HUES48 (cell line): ENCODE data around the gene TSSK2.

Experiments used
- H3K27ac ChIP-seq: one replicate; pipeline ENCODE4 v1.7.0; 2013; ENCODE audit warnings: low read depth, low read length, inconsistent platforms
- H3K27me3 ChIP-seq: 2 replicates; pipeline ENCODE4 v1.6.1; 2013; ENCODE audit warnings: mild to moderate bottlenecking, low read length; ENCODE audit not compliant: control insufficient read depth, insufficient read depth
- H3K36me3 ChIP-seq: 2 replicates; pipeline ENCODE4 v1.6.1; 2013; ENCODE audit warnings: low read length; ENCODE audit not compliant: control insufficient read depth, insufficient read depth
- H3K4me1 ChIP-seq: 2 replicates; pipeline ENCODE4 v1.6.1; 2013; ENCODE audit warnings: mild to moderate bottlenecking, low read length; ENCODE audit not compliant: control insufficient read depth, insufficient read depth
- H3K4me3 ChIP-seq: 2 replicates; pipeline ENCODE4 v1.5.1; 2013; ENCODE audit warnings: mild to moderate bottlenecking, low read depth, low read length
- H3K9ac ChIP-seq: 2 replicates; pipeline ENCODE4 v1.6.1; 2013; ENCODE audit warnings: mild to moderate bottlenecking, low read depth, low read length, moderate library complexity
- H3K9me3 ChIP-seq: 2 replicates; pipeline ENCODE4 v1.6.1; 2013; ENCODE audit warnings: low read length; ENCODE audit not compliant: control insufficient read depth, insufficient read depth

The TSSK2 gene

DNA sequence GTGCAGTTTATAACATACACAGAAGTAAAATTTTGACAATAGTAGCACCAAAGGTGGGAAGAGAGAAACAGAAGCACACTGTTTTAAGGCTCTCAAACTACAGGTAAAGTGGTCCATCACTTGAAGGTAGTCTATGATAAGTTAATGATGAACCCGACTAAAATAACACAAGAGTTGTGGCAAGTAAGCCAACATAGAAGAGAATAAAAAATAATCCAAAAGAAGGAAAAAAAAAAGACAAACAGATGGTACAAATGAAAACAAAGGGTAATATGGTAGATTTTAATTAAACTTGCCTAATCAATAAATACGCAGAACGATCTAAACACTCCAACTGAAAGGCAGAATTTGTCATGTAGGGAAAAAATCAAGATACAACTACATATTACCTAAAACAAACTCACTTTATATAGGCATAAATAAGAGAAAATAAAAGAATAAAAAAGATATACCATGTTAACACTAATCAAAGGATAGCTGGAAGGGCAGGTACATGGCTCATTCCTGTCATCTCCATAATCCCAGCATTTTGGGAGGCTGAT is 40.5 kb upstream of the TSSK2 start:
- no peaks in the 10 kb centered on the region for H3K9me3 ChIP-seq
- H3K36me3 ChIP-seq, result peaks cover 21% of the 10 kb centered on the region
- no peak overlapping the region for H3K27ac ChIP-seq
- H3K27me3 ChIP-seq, result no peaks in the 10 kb centered on the region
- H3K4me3 ChIP-seq, result no peak overlapping the region
- no peaks in the 10 kb centered on the region for H3K4me1 ChIP-seq
- no peak overlapping the region for H3K9ac ChIP-seq

GRCh38 chr22:19092725-19093124 is 38.4 kb upstream of the TSSK2 start:
- no peak overlapping the region for H3K27ac ChIP-seq
- no peaks in the 10 kb centered on the region for H3K4me1 ChIP-seq
- H3K9ac ChIP-seq, result no peak overlapping the region
- H3K27me3 ChIP-seq, result no peaks in the 10 kb centered on the region
- H3K36me3 ChIP-seq, result peaks cover 16% of the 10 kb centered on the region
- H3K9me3 ChIP-seq, result no peaks in the 10 kb centered on the region
- H3K4me3 ChIP-seq, result no peak overlapping the region

GRCh38 chr22:19094393-19094997 is 36.6 kb upstream of the TSSK2 start:
- Histone ChIP-seq H3K27ac (no peak overlapping the region), H3K9me3 (no peaks in the 10 kb centered on the region), H3K4me3 (no peak overlapping the region), H3K27me3 (no peaks in the 10 kb centered on the region), H3K9ac (no peak overlapping the region), H3K36me3 (peaks cover 14% of the 10 kb centered on the region; the same call in 1 of the 2 replicates), H3K4me1 (no peaks in the 10 kb centered on the region)

GRCh38 chr22:19096555-19096954 is 34.6 kb upstream of the TSSK2 start:
- H3K4me3 ChIP-seq, result no peak overlapping the region

DNA sequence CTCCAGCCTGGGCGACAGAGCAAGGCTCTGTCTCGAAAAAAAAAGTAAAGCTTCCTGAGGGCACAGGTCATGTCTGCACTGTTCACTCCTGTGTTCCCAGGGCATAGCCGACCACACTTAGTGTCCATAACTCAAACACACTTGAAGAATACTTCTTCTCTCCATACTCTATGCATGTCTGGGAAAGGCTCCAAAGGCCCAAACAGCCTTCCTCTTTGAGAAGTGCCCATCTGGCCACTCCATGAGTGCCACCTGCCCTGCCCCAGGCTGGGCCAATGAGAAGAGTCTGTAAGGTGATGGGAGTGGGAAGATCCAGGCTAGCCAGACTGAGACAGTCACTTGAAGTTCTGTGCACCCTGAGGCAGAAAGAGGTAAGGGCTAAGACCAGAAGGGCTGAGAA is 33.6 kb upstream of the TSSK2 start:
- H3K9ac ChIP-seq, result no peak overlapping the region
- peaks cover 14% of the 10 kb centered on the region; the same call in 1 of the 2 replicates for H3K36me3 ChIP-seq
- H3K4me3 ChIP-seq, result no peak overlapping the region
- no peaks in the 10 kb centered on the region for H3K27me3 ChIP-seq
- H3K4me1 ChIP-seq, result no peaks in the 10 kb centered on the region
- H3K9me3 ChIP-seq, result no peaks in the 10 kb centered on the region
- H3K27ac ChIP-seq, result no peak overlapping the region

More at GRCh38 chr22:19096555-19096954, 34.6 kb upstream of the TSSK2 start:
- no peak overlapping the region for H3K9ac ChIP-seq
- peaks cover 14% of the 10 kb centered on the region; the same call in 1 of the 2 replicates for H3K36me3 ChIP-seq
- H3K27me3 ChIP-seq, result no peaks in the 10 kb centered on the region
- H3K27ac ChIP-seq, result no peak overlapping the region
- no peaks in the 10 kb centered on the region for H3K9me3 ChIP-seq
- no peaks in the 10 kb centered on the region for H3K4me1 ChIP-seq

DNA sequence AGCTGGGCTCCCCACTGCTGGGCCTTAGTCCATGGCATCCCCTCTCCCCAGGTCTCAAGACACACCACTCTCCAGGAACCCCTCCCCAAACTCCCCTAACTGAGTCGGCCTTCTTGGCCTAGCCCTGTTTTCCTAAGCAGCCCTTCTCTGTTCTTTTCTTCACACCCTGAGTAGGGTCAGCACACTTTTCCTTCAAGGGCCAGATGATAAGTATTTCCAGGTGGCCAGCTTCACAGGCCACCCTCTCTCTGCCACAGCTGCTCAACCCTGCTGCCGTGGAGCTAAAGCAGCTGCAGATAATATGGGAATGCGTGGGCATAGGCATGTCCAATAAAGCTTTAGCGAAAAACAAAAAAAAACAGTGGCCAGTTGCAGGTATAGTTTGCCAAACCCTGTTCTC is 33.0 kb upstream of the TSSK2 start:
- H3K36me3 ChIP-seq, result peaks cover 14% of the 10 kb centered on the region; the same call in 1 of the 2 replicates

GRCh38 chr22:19103880-19104821 is 27.0 kb upstream of the TSSK2 start:
- H3K36me3 ChIP-seq, result peaks cover under 1% of the 10 kb centered on the region; the same call in 1 of the 2 replicates
- H3K27ac ChIP-seq, result no peak overlapping the region
- H3K9ac ChIP-seq, result no peak overlapping the region

More for the DNA sequence above, 33.0 kb upstream of the TSSK2 start:
- no peak overlapping the region for H3K4me3 ChIP-seq
- H3K9me3 ChIP-seq, result no peaks in the 10 kb centered on the region
- H3K9ac ChIP-seq, result no peak overlapping the region
- no peaks in the 10 kb centered on the region for H3K4me1 ChIP-seq
- no peaks in the 10 kb centered on the region for H3K27me3 ChIP-seq
- H3K27ac ChIP-seq, result no peak overlapping the region

GRCh38 chr22:19105456-19105855 is 25.7 kb upstream of the TSSK2 start:
- H3K4me1 ChIP-seq, result peaks cover 12% of the 10 kb centered on the region
- no peak overlapping the region for H3K4me3 ChIP-seq
- no peaks in the 10 kb centered on the region for H3K9me3 ChIP-seq
- no peaks in the 10 kb centered on the region; the same call in 1 of the 2 replicates for H3K36me3 ChIP-seq
- H3K27me3 ChIP-seq, result no peaks in the 10 kb centered on the region
- no peak overlapping the region for H3K9ac ChIP-seq
- no peak overlapping the region for H3K27ac ChIP-seq

More at GRCh38 chr22:19103880-19104821, 27.0 kb upstream of the TSSK2 start:
- no peaks in the 10 kb centered on the region for H3K4me1 ChIP-seq
- H3K9me3 ChIP-seq, result no peaks in the 10 kb centered on the region
- H3K4me3 ChIP-seq, result no peak overlapping the region
- H3K27me3 ChIP-seq, result no peaks in the 10 kb centered on the region

DNA sequence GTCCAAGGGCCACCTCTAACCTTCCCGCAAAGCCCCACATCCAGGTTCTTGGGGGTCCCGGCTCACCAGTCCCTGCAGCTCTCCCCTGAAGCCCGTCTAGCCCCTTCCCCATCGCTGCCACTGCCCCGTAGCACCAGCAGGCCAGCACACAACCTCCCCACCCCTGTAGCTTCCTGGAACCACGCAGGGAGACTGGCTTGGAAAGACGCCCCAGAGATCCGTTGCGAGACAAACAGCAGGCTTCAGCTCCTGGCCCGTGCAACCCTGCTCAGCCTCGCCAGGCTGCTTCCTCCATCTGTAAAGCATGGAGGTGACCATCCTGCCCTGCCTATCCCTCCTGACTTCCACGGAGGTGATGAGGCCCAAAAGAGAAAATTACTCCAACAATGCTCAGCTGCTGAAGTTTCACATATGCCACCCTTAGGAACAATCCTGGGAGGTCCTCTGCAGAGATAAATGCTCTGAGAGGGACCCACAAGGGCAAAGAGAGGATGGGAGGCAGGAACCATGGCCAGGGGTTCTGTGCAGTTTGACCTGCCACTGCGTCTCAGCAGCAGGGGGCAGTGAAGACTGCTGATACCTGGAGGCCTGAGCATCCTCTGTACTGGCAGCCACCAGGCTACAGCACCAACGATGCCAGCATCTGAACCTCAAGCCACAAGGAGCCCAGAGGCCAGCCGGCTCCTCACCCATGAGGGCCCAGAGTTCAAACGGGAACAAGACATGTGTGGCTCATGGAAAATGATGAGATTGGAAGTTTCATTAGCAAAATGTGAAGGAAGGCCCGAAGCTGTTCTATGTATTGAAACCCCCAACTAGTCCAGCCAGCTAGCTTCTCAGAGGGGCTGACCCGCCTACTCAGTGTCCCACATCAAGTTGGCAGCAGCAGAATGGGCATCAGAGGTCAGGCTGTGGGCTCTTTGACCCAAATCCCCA is 25.0 kb upstream of the TSSK2 start:
- Histone ChIP-seq H3K9ac (no peak overlapping the region), H3K27ac (no peak overlapping the region), H3K4me1 (peaks cover 19% of the 10 kb centered on the region), H3K27me3 (no peaks in the 10 kb centered on the region), H3K36me3 (no peaks in the 10 kb centered on the region; the same call in 1 of the 2 replicates), H3K9me3 (no peaks in the 10 kb centered on the region), H3K4me3 (no peak overlapping the region)
